Gastrocnemius medialis (tissue), 4 donors: ENCODE data around the gene HOXA6. TPM values are rescaled to one million over a fixed set of nuclear protein-coding genes. Genes with fewer than 3 reads are reported as not detected.

Experiments
- ATAC-seq, 2 donors: fragments of 150-250 bp; one replicate each; pipeline ENCODE4 v1.9.1; 2016
- DNase-seq, 2 donors: peaks; one replicate each; pipeline ENCODE4 v3.0.0-alpha.2; 2019
- H3K27ac ChIP-seq, 4 donors: fragments of 200-600 bp; sonication (generic); 1 replicate in 1 of 4; 2 replicates in 3 of 4; pipeline ENCODE4 v1.5.1; 2016 to 2018; ENCODE audit warnings: mild to moderate bottlenecking in 2 of 4, moderate library complexity in 1 of 4
- H3K27me3 ChIP-seq, 3 donors: fragments of 200-600 bp; sonication (generic) in 2 of 3; 1 replicate in 1 of 3; 2 replicates in 2 of 3; pipeline versions ENCODE4 v1.5.1 to v1.6.0; 2016 to 2019; ENCODE audit warnings: mild to moderate bottlenecking in 1 of 3, moderate library complexity in 1 of 3
- H3K36me3 ChIP-seq, 2 donors: fragments of 200-600 bp; sonication (generic) in 1 of 2; one replicate each; pipeline ENCODE4 v1.5.1; 2017 to 2018
- H3K4me1 ChIP-seq, 2 donors: fragments of 200-600 bp; sonication (generic) in 1 of 2; one replicate each; pipeline ENCODE4 v1.5.1; 2016 to 2017; ENCODE audit warnings: mild to moderate bottlenecking in 2 of 2
- H3K4me3 ChIP-seq, 4 donors: fragments of 200-600 bp; sonication (generic) in 3 of 4; 1 replicate in 1 of 4; 2 replicates in 3 of 4; pipeline ENCODE4 v1.5.1; 2016 to 2019; ENCODE audit warnings: mild to moderate bottlenecking in 2 of 4
- H3K9me3 ChIP-seq, 3 donors: fragments of 200-600 bp; sonication (generic) in 2 of 3; 1 replicate in 1 of 3; 2 replicates in 2 of 3; pipeline ENCODE4 v1.5.1; 2016 to 2019
- CTCF ChIP-seq, 5 experiments: fragments of 450-650 bp in 3 of 5; fragments of 200-600 bp in 2 of 5; sonication (generic) in 2 of 5; IDR thresholded peaks in 4 of 5; conservative IDR thresholded peaks in 1 of 5; 1 replicate in 4 of 5; 2 replicates in 1 of 5; pipeline ENCODE4 v1.5.1; 2016 to 2019; ENCODE audit warnings: antibody characterized with exemption in 5 of 5, mild to moderate bottlenecking in 3 of 5, moderate library complexity in 3 of 5
- POLR2A ChIP-seq, 2 donors: fragments of 450-650 bp; IDR thresholded peaks; one replicate each; pipeline ENCODE4 v1.6.1; 2017; ENCODE audit warnings: antibody characterized with exemption in 2 of 2, mild to moderate bottlenecking in 2 of 2, moderate library complexity in 2 of 2
- in situ Hi-C, 4 donors: fragments of 200-750 bp; cut with MboI; loops; one replicate each; pipeline versions ENCODE4 v1.15.0 to v1.8.0; 2017; ENCODE audit warnings: low sequenced_read_pairs in 4 of 4
- intact Hi-C: fragments of 100-400 bp; cut with DNase I; formaldehyde crosslinking; loops from one replicate; pipeline ENCODE4 v1.15.1; 2023; ENCODE audit warnings: low total_unique reads
- total RNA-seq, 4 donors: library from RNA; depleted of rRNA; stranded (reverse); fragments of >200 nt; gene quantifications; one replicate each; pipeline versions ENCODE4 v1.1.0 to v1.2.3, GENCODE V29; 2016

The HOXA6 gene
- total RNA-seq, 4 donors from 2014 or later = 2.6 to 5.6 (median 4.2) TPM

GRCh38 chr7:27172823-27173510 lies 25.4 kb upstream of the HOXA6 start:
- DNase-seq (peak; percentile 40 to 73), ATAC-seq (peak in 1 of 2 donors; percentile 7)
- Histone ChIP-seq H3K27me3 (no peaks in the 10 kb centered on the region), H3K4me1 (peaks cover 16 to 53% of the 10 kb centered on the region in 2 donors), H3K36me3 (no peaks in the 10 kb centered on the region), H3K9me3 (no peaks in the 10 kb centered on the region), H3K4me3 (peak overlapping the region; percentile 62 to 88 (median 77)), H3K27ac (peak overlapping the region; percentile 90 to 99 (median 95))
- in situ Hi-C loops = loop anchor here in 2 of 4 donors (10.0 to 25.0 kb wide), 2 partner anchors 961 to 1318 kb away; partner anchors contain the start of genes CBX3 (in 1 of the 2) and HNRNPA2B1 (in 1 of the 2)
- intact Hi-C loops = loop anchor here (10.0 kb wide), 1 partner anchor 1498 kb away; no protein-coding TSS in a partner anchor
- TF ChIP-seq POLR2A (IDR thresholded peaks at IDR 0.05) = peak; percentile 24
- no peak for TF ChIP-seq CTCF (IDR thresholded peaks at IDR 0.05 in 4 of 5, conservative IDR thresholded peaks at IDR 0.05 in 1 of 5)

GRCh38 chr7:27172315-27172774 lies 24.8 kb upstream of the HOXA6 start:
- Histone ChIP-seq H3K9me3 (no peaks in the 10 kb centered on the region), H3K27me3 (no peaks in the 10 kb centered on the region), H3K4me1 (peaks cover 12 to 53% of the 10 kb centered on the region in 2 donors), H3K36me3 (no peaks in the 10 kb centered on the region), H3K4me3 (peak overlapping the region; percentile 62 to 88 (median 77)), H3K27ac (peak overlapping the region; percentile 90 to 99 (median 95))
- TF ChIP-seq CTCF (IDR thresholded peaks at IDR 0.05 in 4 of 5, conservative IDR thresholded peaks at IDR 0.05 in 1 of 5) (no peak), POLR2A (IDR thresholded peaks at IDR 0.05) (no peak)
- ATAC-seq (no peak), DNase-seq (peak; percentile 1 to 33)
- intact Hi-C loops = loop anchor here (10.0 kb wide), 1 partner anchor 1498 kb away; no protein-coding TSS in a partner anchor
- in situ Hi-C loops = loop anchor here in 2 of 4 donors (10.0 to 25.0 kb wide), 2 partner anchors 960 to 1318 kb away; partner anchors contain the start of genes CBX3 (in 1 of the 2) and HNRNPA2B1 (in 1 of the 2)

- no peak for ATAC-seq
- peak; percentile 23 to 46 for DNase-seq
- in situ Hi-C loops (loop anchor here in 2 of 4 donors (10.0 to 25.0 kb wide), 2 partner anchors 959 to 1317 kb away; partner anchors contain the start of genes CBX3 (in 1 of the 2) and HNRNPA2B1 (in 1 of the 2)), intact Hi-C loops (loop anchor here (10.0 kb wide), 1 partner anchor 1497 kb away; no protein-coding TSS in a partner anchor)
- Histone ChIP-seq H3K36me3 (no peaks in the 10 kb centered on the region), H3K27me3 (no peaks in the 10 kb centered on the region), H3K27ac (peak overlapping the region; percentile 90 to 99 (median 95)), H3K9me3 (no peaks in the 10 kb centered on the region), H3K4me1 (peaks cover 9 to 55% of the 10 kb centered on the region in 2 donors), H3K4me3 (peak overlapping the region; percentile 62 to 88 (median 77))
- TF ChIP-seq CTCF (IDR thresholded peaks at IDR 0.05 in 4 of 5, conservative IDR thresholded peaks at IDR 0.05 in 1 of 5) (no peak), POLR2A (IDR thresholded peaks at IDR 0.05) (peak; percentile 32 to 58)
Measured at GRCh38 chr7:27171637-27172314, 24.2 kb upstream of the HOXA6 start.

- ATAC-seq (no peak), DNase-seq (peak in 1 of 2 donors; percentile 62)
- intact Hi-C loops = loop anchor here (10.0 kb wide), 1 partner anchor 1496 kb away; no protein-coding TSS in a partner anchor
- in situ Hi-C loops = loop anchor here in 2 of 4 donors (10.0 to 25.0 kb wide), 2 partner anchors 959 to 1316 kb away; partner anchors contain the start of genes CBX3 (in 1 of the 2) and HNRNPA2B1 (in 1 of the 2)
- Histone ChIP-seq H3K4me1 (peaks cover 4 to 53% of the 10 kb centered on the region in 2 donors), H3K27ac (peak overlapping the region; percentile 90 to 99 (median 95)), H3K4me3 (peak overlapping the region; percentile 62 to 88 (median 77)), H3K36me3 (no peaks in the 10 kb centered on the region), H3K27me3 (no peaks in the 10 kb centered on the region), H3K9me3 (no peaks in the 10 kb centered on the region)
- TF ChIP-seq POLR2A (IDR thresholded peaks at IDR 0.05) (no peak), CTCF (IDR thresholded peaks at IDR 0.05 in 4 of 5, conservative IDR thresholded peaks at IDR 0.05 in 1 of 5) (no peak)
Measured at GRCh38 chr7:27171325-27171636, 23.7 kb upstream of the HOXA6 start.
